Mucosa of stomach (tissue), 1 donor: ENCODE measurements around the gene LRCH3.

Experiments used
- H3K27me3 ChIP-seq: one replicate; pipeline ENCODE4 v1.7.0; 2013; ENCODE audit warnings: mild to moderate bottlenecking, low read length; ENCODE audit not compliant: control insufficient read depth, insufficient read depth
- H3K36me3 ChIP-seq: one replicate; pipeline ENCODE4 v1.7.0; 2013; ENCODE audit warnings: low read length; ENCODE audit not compliant: control insufficient read depth, insufficient read depth
- H3K4me1 ChIP-seq: one replicate; pipeline ENCODE4 v1.7.0; 2013; ENCODE audit warnings: mild to moderate bottlenecking, low read length; ENCODE audit not compliant: control insufficient read depth, insufficient read depth
- H3K4me3 ChIP-seq: one replicate; pipeline ENCODE4 v1.7.0; 2013; ENCODE audit warnings: low read length
- H3K9ac ChIP-seq: one replicate; pipeline ENCODE4 v1.7.0; 2013; ENCODE audit warnings: mild to moderate bottlenecking, low read length, moderate library complexity
- H3K9me3 ChIP-seq: one replicate; pipeline ENCODE4 v1.7.0; 2013; ENCODE audit warnings: mild to moderate bottlenecking, low read length, moderate library complexity; ENCODE audit not compliant: control insufficient read depth
- donor health status: Pancreatic carcinoma.

The LRCH3 gene

GRCh38 chr3:197820550-197821335, 29.7 kb downstream of the LRCH3 start:
- H3K9me3 ChIP-seq, result no peaks in the 10 kb centered on the region
- no peaks in the 10 kb centered on the region for H3K27me3 ChIP-seq
- H3K4me1 ChIP-seq, result peaks cover 13% of the 10 kb centered on the region
- no peak overlapping the region for H3K9ac ChIP-seq
- H3K4me3 ChIP-seq, result no peak overlapping the region
- no peaks in the 10 kb centered on the region for H3K36me3 ChIP-seq

GRCh38 chr3:197829397-197830045, 38.5 kb downstream of the LRCH3 start:
- H3K36me3 ChIP-seq, result no peaks in the 10 kb centered on the region
- no peaks in the 10 kb centered on the region for H3K9me3 ChIP-seq
- H3K9ac ChIP-seq, result no peak overlapping the region
- no peaks in the 10 kb centered on the region for H3K4me1 ChIP-seq
- no peak overlapping the region for H3K4me3 ChIP-seq
- no peaks in the 10 kb centered on the region for H3K27me3 ChIP-seq

DNA sequence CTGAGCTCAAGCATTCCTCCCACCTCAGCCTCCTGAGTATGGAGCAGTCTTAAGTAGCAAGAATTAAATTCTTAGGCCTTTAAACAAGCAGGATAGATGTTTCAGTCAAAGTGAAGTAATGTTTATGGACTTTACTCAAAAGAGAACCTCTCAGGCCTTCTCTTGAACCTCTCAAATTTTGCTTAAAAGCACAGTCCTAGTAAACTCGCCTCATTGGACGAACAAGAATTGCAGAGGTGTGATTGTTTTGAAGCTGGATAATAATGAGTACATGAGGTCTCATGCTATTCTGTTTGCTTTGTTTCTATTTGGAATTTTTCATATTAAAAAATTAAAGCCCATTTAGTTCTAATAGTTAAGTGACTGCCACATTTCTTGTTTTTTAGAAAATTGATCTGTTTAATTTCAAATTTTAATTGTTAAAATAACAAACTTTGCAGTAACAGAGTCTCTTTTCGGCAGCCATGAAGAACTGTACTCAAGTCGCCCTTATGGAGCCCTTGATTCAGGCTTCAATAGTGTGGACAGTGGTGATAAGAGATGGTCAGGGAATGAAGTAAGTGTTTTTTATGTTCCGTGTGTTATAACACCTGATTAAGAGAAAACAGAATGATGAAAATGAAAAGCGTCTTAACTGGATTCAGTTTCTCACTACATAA, 39.4 kb downstream of the LRCH3 start:
- no peak overlapping the region for H3K9ac ChIP-seq
- H3K27me3 ChIP-seq, result no peaks in the 10 kb centered on the region
- no peaks in the 10 kb centered on the region for H3K9me3 ChIP-seq
- H3K36me3 ChIP-seq, result no peaks in the 10 kb centered on the region
- no peak overlapping the region for H3K4me3 ChIP-seq
- H3K4me1 ChIP-seq, result no peaks in the 10 kb centered on the region

DNA sequence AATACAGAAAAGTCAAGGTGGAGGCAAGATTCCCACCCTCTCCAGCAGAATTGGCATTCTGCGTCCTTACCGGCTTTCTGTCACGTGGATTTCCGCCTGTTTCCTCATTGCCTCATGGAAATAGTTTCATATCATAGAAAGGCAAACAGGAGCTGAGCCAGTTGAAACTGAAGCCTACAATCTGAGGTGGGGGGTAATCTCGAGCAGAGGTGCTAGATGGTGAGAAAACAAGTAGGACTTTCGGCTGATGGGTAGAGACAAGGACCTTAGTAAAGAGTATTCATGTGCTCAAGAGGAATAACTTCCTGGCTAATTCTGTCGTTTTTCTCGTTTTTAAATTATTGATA, 39.9 kb downstream of the LRCH3 start:
- Histone ChIP-seq H3K4me3 (no peak overlapping the region), H3K9ac (no peak overlapping the region), H3K36me3 (no peaks in the 10 kb centered on the region), H3K9me3 (no peaks in the 10 kb centered on the region), H3K4me1 (no peaks in the 10 kb centered on the region), H3K27me3 (no peaks in the 10 kb centered on the region)

DNA sequence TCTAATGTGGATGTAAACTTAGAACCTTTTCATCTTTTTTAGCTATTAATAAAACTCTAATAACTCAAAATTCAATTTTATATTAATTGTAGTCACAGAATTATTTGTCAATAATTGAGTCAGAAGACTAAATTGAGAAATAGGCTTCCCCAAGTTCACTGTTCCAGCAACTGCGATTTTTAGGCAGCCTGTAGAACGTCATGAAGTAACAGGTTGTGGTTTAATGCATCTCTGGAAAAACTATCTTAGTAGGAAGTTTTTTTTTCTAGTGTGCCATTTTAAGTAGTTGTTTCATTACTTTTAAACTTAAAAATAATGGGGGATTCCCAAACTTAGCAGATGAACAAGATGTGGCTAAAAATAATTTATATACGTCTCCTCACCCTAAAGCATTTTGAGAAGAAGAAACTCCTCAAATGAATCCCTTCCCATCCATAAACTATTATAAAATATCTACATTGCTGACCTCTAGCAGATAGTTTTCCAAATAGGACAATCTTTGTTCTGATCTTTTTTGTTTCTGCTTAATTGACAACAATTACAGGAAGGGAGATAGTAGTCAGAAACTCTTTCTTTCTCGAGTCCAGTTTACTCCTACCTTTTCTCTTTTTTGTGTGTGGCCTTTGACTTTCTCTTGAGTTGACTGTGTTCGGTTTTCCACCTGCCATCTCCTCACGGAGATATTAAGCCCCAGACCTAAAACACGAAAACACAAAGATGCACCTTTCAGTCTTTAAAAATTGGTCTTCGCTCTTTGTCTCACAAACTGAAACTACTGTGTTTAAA, 43.1 kb downstream of the LRCH3 start:
- Histone ChIP-seq H3K27me3 (no peaks in the 10 kb centered on the region), H3K36me3 (no peaks in the 10 kb centered on the region), H3K9ac (no peak overlapping the region), H3K4me3 (no peak overlapping the region), H3K4me1 (no peaks in the 10 kb centered on the region), H3K9me3 (no peaks in the 10 kb centered on the region)

DNA sequence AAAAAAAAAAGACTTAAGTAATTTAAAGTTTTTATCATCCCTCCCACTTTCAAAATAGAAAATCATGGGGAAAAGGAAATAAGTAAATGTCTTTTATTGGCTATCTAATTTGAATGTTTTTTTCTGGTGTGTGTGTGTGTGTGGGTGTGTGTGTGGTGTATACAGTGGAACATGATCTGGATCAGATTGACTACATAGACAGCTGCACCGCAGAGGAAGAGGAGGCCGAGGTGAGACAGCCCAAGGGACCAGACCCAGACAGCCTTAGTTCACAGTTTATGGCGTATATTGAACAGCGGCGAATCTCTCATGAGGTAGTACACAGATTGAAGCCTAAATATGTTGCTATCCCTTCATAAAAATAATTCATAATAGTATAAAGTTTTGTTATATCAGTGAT, 44.5 kb downstream of the LRCH3 start:
- Histone ChIP-seq H3K36me3 (no peaks in the 10 kb centered on the region), H3K9me3 (no peaks in the 10 kb centered on the region), H3K27me3 (no peaks in the 10 kb centered on the region), H3K4me1 (no peaks in the 10 kb centered on the region), H3K9ac (no peak overlapping the region), H3K4me3 (no peak overlapping the region)

DNA sequence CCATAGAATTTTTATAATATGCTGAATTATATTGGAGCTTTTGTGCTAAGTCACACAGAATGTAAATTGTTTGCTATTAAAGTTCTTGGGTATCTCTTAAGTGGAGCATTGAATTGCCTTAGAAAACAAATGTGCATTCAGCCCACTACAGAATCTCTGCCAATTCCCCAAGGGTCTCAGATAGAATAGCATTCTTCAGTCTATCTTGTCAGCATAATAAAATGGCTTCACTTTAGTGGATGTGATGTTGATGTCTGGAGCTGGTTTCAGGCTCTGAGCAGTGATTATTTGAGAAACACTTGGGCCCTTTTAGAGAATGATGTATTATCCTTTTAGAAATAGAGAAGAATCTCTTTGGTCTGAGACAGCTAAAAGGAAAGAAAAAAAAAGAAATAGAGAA, 45.2 kb downstream of the LRCH3 start:
- Histone ChIP-seq H3K9me3 (no peaks in the 10 kb centered on the region), H3K27me3 (no peaks in the 10 kb centered on the region), H3K36me3 (no peaks in the 10 kb centered on the region), H3K4me3 (no peak overlapping the region), H3K4me1 (no peaks in the 10 kb centered on the region), H3K9ac (no peak overlapping the region)

- Histone ChIP-seq H3K9me3 (no peaks in the 10 kb centered on the region), H3K27me3 (no peaks in the 10 kb centered on the region), H3K4me3 (no peak overlapping the region), H3K36me3 (no peaks in the 10 kb centered on the region), H3K4me1 (no peaks in the 10 kb centered on the region), H3K9ac (no peak overlapping the region)
These were observed 46.2 kb downstream of the LRCH3 start for GRCh38 chr3:197837282-197837681.

DNA sequence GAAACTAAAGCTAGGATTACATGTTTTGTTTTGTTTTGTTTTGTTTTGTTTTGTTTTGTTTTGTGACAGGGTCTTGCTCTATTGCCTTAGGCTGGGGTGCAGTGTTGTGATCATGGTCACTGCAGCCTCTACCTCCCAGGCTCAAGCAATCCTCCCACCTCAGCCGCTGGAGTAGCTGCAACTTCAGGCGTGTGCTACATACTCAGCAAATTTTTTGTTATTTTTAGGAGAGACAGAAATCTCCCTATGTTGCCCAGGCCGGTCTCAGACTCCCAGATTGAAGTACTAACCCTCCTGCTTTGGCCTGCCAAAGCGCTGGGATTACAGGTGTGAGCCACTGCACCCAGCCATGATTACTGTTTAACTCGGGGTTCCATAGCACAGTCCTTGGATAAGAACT, 50.7 kb downstream of the LRCH3 start:
- H3K36me3 ChIP-seq, result no peaks in the 10 kb centered on the region
- H3K4me1 ChIP-seq, result no peaks in the 10 kb centered on the region
- no peak overlapping the region for H3K9ac ChIP-seq
- no peaks in the 10 kb centered on the region for H3K9me3 ChIP-seq
- H3K27me3 ChIP-seq, result no peaks in the 10 kb centered on the region
- H3K4me3 ChIP-seq, result no peak overlapping the region

DNA sequence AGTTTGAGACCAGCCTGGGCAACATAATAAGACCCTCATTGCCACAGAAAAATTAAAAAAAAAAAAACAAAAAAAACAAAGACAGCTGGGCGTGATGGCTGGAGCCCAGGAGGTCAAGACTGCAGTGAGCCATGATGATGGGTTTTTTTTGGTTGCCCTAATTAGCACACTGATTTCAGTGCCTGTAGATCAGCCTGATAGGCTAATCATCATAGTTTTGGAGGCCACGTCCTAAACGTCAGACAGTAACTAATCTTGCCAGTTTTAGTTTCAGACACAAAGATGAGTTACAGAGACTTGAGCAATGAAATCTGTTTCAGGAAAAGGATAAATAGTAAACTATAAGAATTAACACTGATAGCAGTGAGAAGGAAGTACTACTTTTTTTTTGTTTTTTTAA, 55.4 kb downstream of the LRCH3 start:
- no peaks in the 10 kb centered on the region for H3K36me3 ChIP-seq

GRCh38 chr3:197847866-197848401, 56.9 kb downstream of the LRCH3 start:
- Histone ChIP-seq H3K4me1 (no peaks in the 10 kb centered on the region), H3K36me3 (no peaks in the 10 kb centered on the region), H3K4me3 (no peak overlapping the region), H3K27me3 (no peaks in the 10 kb centered on the region), H3K9ac (no peak overlapping the region), H3K9me3 (no peaks in the 10 kb centered on the region)

More for the DNA sequence above, 55.4 kb downstream of the LRCH3 start:
- no peaks in the 10 kb centered on the region for H3K27me3 ChIP-seq
- H3K4me3 ChIP-seq, result no peak overlapping the region
- H3K9me3 ChIP-seq, result no peaks in the 10 kb centered on the region
- H3K9ac ChIP-seq, result no peak overlapping the region
- H3K4me1 ChIP-seq, result no peaks in the 10 kb centered on the region
